Endodermal cell (in vitro differentiated cells): ENCODE data around the gene NDUFAF2. TPM values are rescaled to one million over a fixed set of nuclear protein-coding genes. Genes with fewer than 3 reads are reported as not detected.

Source experiments
- DNase-seq: peaks from one replicate; pipeline ENCODE4 v3.0.0-alpha.2; 2017
- H3K27ac ChIP-seq: 2 replicates; pipeline ENCODE4 v1.5.1; 2013; ENCODE audit warnings: mild to moderate bottlenecking, low read depth, low read length, moderate library complexity
- H3K27me3 ChIP-seq: 2 replicates; pipeline ENCODE4 v1.6.1; 2013; ENCODE audit warnings: mild to moderate bottlenecking, low read length, moderate library complexity; ENCODE audit not compliant: insufficient read depth, control insufficient read depth, poor library complexity, severe bottlenecking
- H3K36me3 ChIP-seq: 2 replicates; pipeline ENCODE4 v1.7.0; 2013; ENCODE audit warnings: mild to moderate bottlenecking, low read length, moderate library complexity; ENCODE audit not compliant: control insufficient read depth, insufficient read depth
- H3K4me1 ChIP-seq: one replicate; pipeline ENCODE4 v1.7.0; 2013; ENCODE audit warnings: low read length; ENCODE audit not compliant: control insufficient read depth, insufficient read depth
- H3K4me3 ChIP-seq: 2 replicates; pipeline ENCODE4 v1.5.1; 2013; ENCODE audit warnings: mild to moderate bottlenecking, low read length, moderate library complexity
- H3K9ac ChIP-seq: 2 replicates; pipeline ENCODE4 v1.6.1; 2013; ENCODE audit warnings: mild to moderate bottlenecking, low read length, moderate library complexity; ENCODE audit not compliant: poor library complexity, severe bottlenecking; ENCODE audit errors: extremely low read depth
- H3K9me3 ChIP-seq: 2 replicates; pipeline ENCODE4 v1.6.1; 2013; ENCODE audit warnings: mild to moderate bottlenecking, low read length, moderate library complexity; ENCODE audit not compliant: control insufficient read depth
- H3K27ac Mint-ChIP-seq: 2 replicates; pipeline ENCODE4 v1.8.0; 2020; ENCODE audit warnings: mixed read lengths
- H3K27me3 Mint-ChIP-seq: 2 replicates; pipeline ENCODE4 v1.8.0; 2021; ENCODE audit warnings: mild to moderate bottlenecking, mixed read lengths; ENCODE audit not compliant: insufficient read depth
- H3K36me3 Mint-ChIP-seq: 2 replicates; pipeline ENCODE4 v1.8.0; 2020; ENCODE audit warnings: low read depth, mixed read lengths
- H3K4me1 Mint-ChIP-seq: 2 replicates; pipeline ENCODE4 v1.8.0; 2020; ENCODE audit warnings: mixed read lengths
- H3K4me3 Mint-ChIP-seq: 2 replicates; pipeline ENCODE4 v1.8.0; 2020; ENCODE audit warnings: mild to moderate bottlenecking, moderate library complexity, mixed read lengths
- H3K9me3 Mint-ChIP-seq: 2 replicates; pipeline ENCODE4 v1.8.0; 2020; ENCODE audit warnings: mild to moderate bottlenecking, mixed read lengths
- WGBS, 2 experiments: methylation state at CpG; one replicate each; pipeline versions ENCODE4 v1.1.5 to v1.1.7; 2013; ENCODE audit warnings: missing lambda C conversion rate in 2 of 2, mixed read lengths in 1 of 2; ENCODE audit not compliant: insufficient coverage in 1 of 2, insufficient read length in 1 of 2; 5-methylcytosine and 5-hydroxymethylcytosine counted together
- total RNA-seq, 2 donors: library from RNA; stranded (reverse); fragmentation: NEBNext Ultra II Directional in 1 of 2; extraction: Animal tissue kit (Norgen Biotek cat#: 25700) in 1 of 2; gene quantifications; 2 replicates in 1 of 2; 3 replicates in 1 of 2; pipeline ENCODE4 v1.2.1, GENCODE V29; 2021
- TF ChIP-seq, protein P1 (sequence below): fragments of 200-600 bp; sonication (generic); conservative IDR thresholded peaks from 2 replicates; pipeline ENCODE4 v1.5.0; 2021; ENCODE audit warnings: antibody characterized with exemption, mild to moderate bottlenecking

Gene NDUFAF2
- total RNA-seq, 2 donors from 2014 or later, result 20.5 to 23.0 TPM

DNA sequence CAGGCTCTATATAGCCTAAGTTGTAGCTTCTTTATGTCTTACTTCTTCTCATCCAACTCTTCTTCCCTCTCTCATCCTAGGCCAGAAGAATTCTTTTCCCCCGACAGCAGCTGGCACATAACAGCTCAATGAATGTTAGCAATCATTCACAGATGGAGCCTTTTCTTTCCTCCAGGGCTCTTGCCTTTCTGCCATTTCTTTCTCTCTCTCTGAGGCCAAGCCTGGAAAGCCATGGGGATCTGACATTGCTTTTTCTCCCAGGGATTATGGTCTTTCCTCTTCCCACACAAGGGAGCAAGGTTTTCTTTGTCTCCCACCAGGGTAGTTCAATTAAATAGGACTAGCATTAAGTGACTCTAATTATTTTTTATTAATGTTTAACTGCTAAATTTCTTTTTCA is 196.8 kb downstream of the NDUFAF2 start:
- TF ChIP-seq, protein P1, sequence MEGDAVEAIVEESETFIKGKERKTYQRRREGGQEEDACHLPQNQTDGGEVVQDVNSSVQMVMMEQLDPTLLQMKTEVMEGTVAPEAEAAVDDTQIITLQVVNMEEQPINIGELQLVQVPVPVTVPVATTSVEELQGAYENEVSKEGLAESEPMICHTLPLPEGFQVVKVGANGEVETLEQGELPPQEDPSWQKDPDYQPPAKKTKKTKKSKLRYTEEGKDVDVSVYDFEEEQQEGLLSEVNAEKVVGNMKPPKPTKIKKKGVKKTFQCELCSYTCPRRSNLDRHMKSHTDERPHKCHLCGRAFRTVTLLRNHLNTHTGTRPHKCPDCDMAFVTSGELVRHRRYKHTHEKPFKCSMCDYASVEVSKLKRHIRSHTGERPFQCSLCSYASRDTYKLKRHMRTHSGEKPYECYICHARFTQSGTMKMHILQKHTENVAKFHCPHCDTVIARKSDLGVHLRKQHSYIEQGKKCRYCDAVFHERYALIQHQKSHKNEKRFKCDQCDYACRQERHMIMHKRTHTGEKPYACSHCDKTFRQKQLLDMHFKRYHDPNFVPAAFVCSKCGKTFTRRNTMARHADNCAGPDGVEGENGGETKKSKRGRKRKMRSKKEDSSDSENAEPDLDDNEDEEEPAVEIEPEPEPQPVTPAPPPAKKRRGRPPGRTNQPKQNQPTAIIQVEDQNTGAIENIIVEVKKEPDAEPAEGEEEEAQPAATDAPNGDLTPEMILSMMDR, result no peak
- H3K9me3 ChIP-seq, result no peaks in the 10 kb centered on the region
- no peaks in the 10 kb centered on the region for H3K27me3 ChIP-seq
- no peak overlapping the region for H3K27ac ChIP-seq
- no peaks in the 10 kb centered on the region for H3K9me3 Mint-ChIP-seq
- H3K4me3 Mint-ChIP-seq, result no peak overlapping the region
- H3K9ac ChIP-seq, result no peak overlapping the region
- H3K4me1 Mint-ChIP-seq, result peaks cover 8% of the 10 kb centered on the region
- 82 to 90% methylated on average over 1 of the region's 1 CpG for WGBS, 2 experiments
- H3K36me3 Mint-ChIP-seq, result no peaks in the 10 kb centered on the region
- H3K27me3 Mint-ChIP-seq, result no peaks in the 10 kb centered on the region
- H3K27ac Mint-ChIP-seq, result no peak overlapping the region
- H3K4me1 ChIP-seq, result no peaks in the 10 kb centered on the region
- no peak for DNase-seq
- H3K36me3 ChIP-seq, result no peaks in the 10 kb centered on the region
- H3K4me3 ChIP-seq, result no peak overlapping the region

DNA sequence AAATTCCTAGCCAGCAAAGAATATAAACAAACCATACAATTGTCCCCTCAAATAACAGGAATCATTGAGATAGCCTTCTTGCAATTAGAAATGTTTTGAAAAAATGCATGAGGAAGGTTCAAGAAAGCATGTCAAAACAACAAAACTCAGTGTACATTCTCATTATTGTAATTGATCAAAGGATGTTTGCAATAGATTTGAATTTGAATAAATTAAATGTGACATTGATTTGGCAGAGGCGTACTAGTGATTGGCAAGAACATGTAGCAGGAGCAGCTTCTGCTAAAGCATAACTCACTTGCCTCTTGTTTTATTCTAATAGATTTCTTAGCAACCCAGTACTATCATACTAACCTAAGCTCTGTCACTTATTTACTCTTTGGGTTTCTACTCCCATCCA is 197.4 kb downstream of the NDUFAF2 start:
- Histone ChIP-seq H3K9me3 (no peaks in the 10 kb centered on the region), H3K27me3 (no peaks in the 10 kb centered on the region), H3K36me3 (no peaks in the 10 kb centered on the region), H3K9ac (no peak overlapping the region), H3K27ac (no peak overlapping the region), H3K4me3 (no peak overlapping the region), H3K4me1 (no peaks in the 10 kb centered on the region)
- Mint-ChIP-seq H3K27ac (no peak overlapping the region), H3K36me3 (no peaks in the 10 kb centered on the region), H3K9me3 (no peaks in the 10 kb centered on the region), H3K27me3 (no peaks in the 10 kb centered on the region), H3K4me3 (no peak overlapping the region), H3K4me1 (peaks cover 6% of the 10 kb centered on the region)
- WGBS, 2 experiments, result 88 to 97% methylated on average over 1 of the region's 1 CpG
- DNase-seq, result no peak
- TF ChIP-seq, protein P1, result no peak

DNA sequence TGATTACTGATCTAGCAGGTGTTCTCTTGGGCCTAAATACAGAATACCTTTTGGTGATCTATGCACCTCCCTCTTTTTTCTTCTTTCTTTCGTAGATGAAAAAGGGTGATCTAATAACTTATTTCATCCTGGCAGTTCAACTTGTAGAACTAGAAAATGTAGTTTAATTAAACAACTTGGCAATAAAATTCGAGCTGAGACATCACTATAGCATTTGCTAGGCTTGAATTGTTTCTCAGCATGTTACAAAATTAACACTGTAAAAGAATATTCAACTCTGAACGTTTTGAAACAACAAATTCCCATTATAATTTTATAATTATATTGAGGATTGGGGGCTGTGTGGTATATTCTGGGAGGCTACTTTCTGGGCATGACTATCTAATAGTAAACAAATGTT is 197.8 kb downstream of the NDUFAF2 start:
- H3K4me1 Mint-ChIP-seq, result peaks cover 6% of the 10 kb centered on the region
- no peak overlapping the region for H3K4me3 Mint-ChIP-seq
- no peak overlapping the region for H3K27ac Mint-ChIP-seq
- whole genome bisulfite sequencing, 2 experiments, result 78% methylated on average over 2 of the region's 3 CpGs; no CpG with 5 or more reads in 1 of the 2 experiments
- no peak overlapping the region for H3K4me3 ChIP-seq
- no peak overlapping the region for H3K27ac ChIP-seq
- no peaks in the 10 kb centered on the region for H3K9me3 ChIP-seq
- no peaks in the 10 kb centered on the region for H3K36me3 ChIP-seq
- no peaks in the 10 kb centered on the region for H3K4me1 ChIP-seq
- no peaks in the 10 kb centered on the region for H3K27me3 Mint-ChIP-seq
- no peaks in the 10 kb centered on the region for H3K9me3 Mint-ChIP-seq
- no peak overlapping the region for H3K9ac ChIP-seq
- no peak for DNase-seq
- H3K36me3 Mint-ChIP-seq, result no peaks in the 10 kb centered on the region
- H3K27me3 ChIP-seq, result no peaks in the 10 kb centered on the region
- TF ChIP-seq, protein P1, result no peak
